ELF-1 (cell line): Measurements from ENCODE around the gene STXBP1.

Experiments
- DNase-seq: peaks from one replicate; pipeline ENCODE4 v3.0.0-alpha.2; 2016; ENCODE audit warnings: low read depth, low spot score

The STXBP1 gene

DNA sequence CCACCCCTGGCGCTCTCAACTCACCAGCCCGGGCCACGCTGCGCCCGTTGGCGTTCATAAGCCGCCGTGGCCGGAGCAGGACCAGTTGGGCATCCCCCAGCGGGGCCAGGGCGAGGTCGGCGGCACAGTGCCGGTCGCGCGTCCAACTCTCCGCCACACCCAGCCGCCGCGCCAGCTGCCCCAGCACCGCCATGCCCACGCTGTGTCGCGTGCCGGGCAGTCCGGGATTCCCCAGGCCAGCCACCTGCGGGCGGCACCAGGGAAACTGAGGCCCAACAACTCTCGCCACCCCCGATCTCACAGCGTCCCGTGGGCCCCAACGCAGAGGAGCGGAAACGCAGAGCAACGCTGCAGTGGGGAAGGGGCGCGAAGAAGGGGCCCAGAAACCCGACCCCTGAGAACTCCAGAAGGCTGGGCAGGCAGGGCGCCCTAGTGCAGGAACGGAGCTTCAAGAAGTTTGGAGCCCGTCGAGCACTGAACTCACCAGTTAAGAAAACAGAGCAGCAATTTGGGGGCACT is 102.9 kb downstream of the STXBP1 start:
- no peak for DNase-seq

DNA sequence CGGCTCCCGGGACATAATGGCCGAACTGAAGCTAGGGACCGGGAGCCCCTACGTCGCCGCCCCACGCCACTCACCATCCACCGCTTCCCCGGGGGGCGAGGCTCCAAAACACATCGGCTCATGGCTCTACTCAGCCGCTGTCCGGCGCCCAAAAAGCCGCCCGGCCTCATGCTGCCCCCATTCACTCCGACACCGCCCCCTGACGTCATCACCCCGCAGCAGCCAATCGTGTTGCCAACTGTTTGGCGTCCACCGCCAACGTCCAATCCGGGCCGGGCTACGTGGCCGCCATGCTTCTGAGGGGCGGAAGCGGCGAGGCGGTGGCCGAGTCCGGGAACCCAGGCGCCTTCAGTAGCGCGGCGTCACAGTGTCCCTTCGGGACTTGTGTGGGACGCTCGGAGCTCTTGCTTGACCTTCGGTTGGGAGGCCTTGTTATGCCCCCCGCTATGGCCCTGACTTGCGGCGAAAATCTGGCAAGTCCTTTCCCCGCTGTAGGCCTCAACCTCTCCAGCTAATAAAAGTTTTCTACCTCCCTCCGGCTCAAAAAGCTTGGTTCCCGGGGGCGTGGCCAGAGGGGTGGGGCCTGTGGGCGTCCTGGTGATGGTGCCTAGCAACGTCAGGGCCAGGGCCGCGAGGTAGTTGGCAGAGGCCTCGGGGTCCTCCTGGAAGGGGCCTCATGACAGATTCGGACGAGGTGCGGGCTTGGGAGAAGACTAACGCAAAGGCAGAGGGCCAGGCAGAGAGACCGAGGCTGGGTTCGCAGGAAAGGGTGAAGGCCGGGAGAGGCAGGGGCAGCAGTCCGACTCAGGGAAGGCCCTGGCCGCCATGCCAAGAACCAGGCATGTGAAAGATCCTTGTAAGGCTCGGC is 103.6 kb downstream of the STXBP1 start, which contains the start of the genes PTRH1 and TTC16:
Gene PTRH1, minus strand, starts transcription at position 194 of the 868 bp plus-strand sequence. Its CDS starts 24 bp downstream, at position 170.
Gene TTC16, plus strand, starts transcription at position 610 of the 868 bp plus-strand sequence. Its CDS starts 67 bp downstream, at position 677.
- peak; percentile 98 for DNase-seq

DNA sequence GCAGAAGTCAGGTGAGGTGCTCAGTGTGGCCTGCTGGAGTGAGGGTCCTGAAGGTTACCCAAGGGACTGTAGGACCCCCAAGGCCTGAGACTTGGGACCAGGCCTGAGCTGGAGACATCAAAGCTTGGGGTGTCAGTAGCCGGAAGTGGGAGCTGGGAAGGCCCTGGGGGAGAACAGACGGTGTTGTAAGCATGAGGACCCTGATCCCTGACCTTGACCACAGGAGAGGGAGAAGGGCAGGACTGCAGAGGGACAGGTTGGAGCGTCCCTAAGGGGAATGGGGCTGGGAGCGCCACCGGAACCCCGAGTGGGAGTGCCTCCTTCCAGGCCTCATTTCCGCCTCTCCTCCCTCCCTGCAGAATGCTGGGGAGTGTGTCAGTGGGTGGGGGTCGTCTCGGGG is 104.3 kb downstream of the STXBP1 start:
- no peak for DNase-seq

DNA sequence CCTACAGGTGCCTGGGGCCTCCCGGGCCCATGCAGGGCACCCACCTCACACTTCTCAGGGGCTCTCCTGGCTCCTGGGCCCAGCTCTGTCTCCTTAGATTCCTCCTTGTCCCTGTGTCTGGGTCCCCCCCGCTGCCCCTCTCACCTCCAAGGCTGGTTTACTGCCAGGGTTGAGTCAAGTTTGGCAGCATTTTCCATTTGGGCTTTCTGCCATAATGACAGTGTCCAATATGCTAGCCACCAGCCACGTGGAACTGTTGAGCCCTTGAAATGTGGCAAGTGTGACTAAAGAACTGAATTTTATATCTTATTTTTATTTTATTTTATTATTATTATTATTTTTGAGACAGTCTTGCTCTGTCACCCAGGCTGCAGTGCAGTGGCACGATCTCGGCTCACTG is 105.7 kb downstream of the STXBP1 start:
- DNase-seq: no peak

DNA sequence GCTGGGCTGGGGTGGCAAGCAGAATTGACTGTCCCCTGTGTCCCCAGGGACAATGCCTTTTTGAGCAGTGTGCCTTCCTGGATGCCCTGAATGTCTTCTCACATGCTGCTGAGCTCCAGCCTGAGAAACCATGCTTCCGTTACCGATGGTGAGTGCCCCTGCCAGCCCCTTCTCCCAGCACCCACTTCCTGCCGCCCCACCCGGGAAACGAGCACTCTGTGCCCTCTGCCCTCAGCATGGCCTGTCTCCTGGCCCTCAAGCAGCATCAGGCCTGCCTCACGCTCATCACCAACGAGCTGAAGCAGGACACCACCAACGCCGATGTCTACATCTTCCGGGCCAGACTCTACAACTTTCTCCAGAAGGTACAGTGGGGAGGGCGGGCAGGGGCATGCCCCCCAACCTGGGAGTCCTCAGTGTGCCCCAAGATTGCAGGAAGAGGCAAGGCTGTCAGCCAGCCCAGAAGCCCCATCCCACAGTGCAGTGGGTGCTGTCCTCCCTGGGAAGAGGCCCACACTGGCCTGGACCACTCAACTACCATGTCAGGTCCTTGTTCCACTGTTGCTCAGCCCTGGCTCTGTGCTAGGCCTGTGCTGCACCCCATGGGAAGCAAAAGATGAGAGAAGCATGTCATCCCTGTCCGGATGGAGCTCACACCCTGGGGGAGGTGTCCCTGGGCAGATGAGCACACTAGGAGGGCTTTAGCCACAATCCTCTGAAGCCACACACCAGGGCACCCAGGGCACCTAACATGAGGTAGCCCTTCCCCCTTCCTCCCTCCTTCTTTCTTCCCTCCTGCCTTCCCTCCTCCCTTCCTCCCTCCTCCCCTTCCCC is 108.2 kb downstream of the STXBP1 start:
- DNase-seq: no peak

DNA sequence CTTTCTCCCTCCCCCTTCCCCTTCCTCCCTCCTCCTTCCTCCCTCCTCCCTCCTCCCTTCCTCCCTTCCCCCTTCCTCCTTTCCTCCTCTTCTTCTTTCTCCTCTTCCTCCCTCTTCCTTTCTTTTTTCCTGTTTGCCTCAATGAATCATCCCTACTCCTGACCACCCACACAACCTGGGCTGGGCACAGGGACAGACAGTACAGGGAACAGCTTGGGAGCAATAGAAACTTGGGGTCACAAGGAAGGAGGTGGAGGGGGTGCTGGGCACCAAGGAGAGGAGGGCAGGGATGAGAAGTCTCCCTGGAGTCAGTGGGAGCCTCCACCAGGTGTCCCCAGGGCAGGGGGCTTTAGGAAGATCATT is 108.8 kb downstream of the STXBP1 start:
- DNase-seq: no peak

DNA sequence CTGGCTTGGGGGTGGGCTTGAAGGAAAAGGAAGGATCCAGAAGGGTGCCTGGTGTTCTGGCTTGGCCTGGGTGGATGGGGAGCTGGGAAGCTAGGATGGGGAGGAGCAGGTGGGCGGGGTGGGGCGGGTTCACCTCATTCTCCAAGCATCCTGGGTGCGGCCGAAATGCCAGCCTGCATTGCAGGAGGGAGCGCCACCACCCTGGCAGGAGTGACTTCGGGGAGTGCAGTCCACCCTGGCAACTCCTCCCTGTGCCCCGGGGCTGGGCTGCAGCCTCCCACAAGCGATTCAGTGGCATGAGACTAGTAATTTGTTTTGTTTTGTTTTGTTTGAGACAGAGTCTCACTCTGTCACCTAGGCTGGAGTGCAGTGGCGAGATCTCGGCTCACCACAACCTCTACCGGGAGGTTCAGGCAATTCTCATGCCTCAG is 109.3 kb downstream of the STXBP1 start:
- DNase-seq: no peak

DNA sequence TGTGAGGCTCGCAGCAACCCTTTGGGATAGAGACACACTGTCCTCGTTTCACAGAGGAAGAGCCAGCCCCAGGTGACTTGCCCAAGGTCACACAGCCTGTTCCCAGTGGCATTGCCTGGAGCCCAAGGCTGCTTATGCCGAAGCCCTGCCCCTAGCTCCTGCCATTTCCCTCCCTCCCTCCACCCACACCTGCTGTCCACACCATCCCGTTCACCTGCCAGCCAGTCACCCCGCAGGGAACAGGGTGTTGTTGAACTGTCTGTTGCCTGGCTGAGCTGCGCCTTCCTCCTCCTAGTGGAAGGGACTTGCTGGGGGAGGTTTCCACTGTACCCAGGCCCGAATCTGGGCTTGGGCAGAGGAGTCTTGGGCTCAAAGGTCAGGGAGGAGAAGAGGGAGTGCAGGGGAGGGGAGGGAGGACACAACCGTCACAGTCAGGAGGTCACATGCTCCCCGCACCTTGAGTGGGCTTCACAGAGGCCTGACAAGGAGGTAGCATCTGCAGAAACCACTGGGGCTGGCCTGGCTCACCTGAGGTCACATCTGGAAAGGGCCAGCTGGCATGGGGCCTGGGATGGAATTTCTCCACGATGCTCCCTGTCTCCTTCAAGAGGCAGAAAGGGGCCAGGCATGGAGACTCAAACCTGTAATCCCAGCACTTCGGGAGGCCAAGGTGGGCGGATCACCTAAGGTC is 110.1 kb downstream of the STXBP1 start:
- no peak for DNase-seq

DNA sequence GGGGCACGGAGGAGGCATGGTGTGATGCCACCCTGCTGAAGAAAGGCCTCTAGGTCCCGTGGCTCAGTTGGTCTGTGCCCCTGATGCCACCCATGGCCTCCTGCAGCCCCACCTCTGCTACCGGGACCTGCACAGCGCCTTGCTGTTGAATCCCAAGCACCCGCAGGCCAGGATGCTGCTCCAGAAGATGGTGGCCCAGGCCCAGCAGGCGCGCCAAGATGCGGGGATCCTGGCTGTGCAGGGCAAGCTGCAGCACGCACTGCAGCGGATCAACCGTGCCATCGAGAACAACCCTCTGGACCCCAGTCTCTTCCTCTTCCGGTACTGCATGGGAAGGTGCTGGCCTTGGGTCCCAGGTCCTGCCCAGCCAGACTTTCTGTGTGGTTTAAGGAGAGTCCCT is 110.9 kb downstream of the STXBP1 start:
- DNase-seq: no peak

DNA sequence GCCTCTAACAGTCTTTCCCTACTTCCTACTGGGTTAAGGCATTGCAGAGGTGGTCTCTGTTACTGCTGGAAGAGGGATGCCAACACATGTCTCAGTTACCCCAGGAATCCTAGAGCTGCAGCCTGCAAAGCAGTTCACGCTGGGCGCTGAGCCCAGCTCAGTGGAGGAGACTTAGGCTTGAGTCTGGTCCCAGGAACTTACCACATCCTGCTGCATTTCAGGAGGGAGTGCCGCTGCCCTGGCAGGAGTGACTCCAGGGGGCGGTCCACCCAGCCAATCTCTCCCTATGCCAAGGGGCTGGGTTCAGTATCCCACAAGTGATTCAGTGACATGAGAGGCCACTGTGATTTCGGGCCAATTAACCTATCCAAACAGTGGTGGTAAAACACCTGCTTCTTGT is 111.4 kb downstream of the STXBP1 start:
- no peak for DNase-seq

DNA sequence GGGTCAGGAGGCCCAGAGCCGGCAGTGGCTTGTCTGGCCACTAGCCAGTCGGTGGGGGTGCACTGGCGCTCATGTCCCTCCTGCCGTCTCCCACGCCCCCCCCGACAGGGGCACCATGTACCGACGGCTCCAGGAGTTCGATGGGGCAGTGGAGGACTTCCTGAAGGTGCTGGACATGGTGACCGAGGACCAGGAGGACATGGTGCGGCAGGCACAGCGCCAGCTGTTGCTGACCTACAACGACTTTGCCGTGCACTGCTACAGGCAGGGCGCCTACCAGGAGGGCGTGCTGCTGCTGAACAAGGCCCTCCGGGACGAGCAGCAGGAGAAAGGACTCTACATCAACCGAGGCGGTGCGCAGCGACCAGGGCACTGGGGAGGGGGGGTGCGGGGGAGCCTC is 111.9 kb downstream of the STXBP1 start:
- DNase-seq: no peak

DNA sequence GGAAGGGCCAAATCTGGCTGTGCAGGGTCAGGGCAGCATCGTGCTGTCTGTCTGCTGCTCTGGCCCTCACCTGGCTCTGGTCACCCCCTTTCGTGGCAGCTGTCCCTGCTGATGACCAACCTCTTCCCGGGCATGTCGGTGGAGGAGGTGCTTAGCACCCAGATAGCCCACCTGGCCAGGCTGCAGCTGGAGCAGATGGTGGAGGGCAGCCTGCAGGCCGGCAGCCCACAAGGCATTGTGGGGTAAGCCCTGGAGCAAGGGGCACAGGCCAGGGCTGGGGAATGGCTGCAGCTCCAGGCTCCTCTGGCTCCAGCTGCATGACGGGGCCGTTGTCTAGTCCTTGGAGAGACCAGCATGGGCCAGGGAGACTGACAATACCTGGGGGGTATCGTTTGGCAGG is 114.8 kb downstream of the STXBP1 start:
- no peak for DNase-seq

DNA sequence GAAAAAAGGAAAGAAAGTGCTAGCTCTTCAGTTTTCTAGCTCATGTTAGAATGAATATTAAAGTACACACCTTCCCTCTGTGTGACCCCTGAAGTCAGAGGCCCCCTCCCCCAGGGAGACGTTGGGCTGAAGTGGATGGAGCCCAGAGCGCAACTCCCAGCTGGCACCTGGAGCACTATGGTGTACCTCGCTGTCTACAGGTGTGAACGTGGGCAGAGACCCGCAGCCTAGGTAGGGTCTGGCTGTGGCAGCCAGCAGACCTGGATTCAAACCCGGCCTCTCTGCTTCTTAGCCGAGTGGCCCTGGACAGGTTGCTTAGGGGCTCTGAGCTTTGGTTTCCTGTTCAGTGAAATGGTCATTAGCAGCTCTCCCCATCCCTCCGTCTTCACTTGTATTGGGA is 116.7 kb downstream of the STXBP1 start:
- DNase-seq: no peak

DNA sequence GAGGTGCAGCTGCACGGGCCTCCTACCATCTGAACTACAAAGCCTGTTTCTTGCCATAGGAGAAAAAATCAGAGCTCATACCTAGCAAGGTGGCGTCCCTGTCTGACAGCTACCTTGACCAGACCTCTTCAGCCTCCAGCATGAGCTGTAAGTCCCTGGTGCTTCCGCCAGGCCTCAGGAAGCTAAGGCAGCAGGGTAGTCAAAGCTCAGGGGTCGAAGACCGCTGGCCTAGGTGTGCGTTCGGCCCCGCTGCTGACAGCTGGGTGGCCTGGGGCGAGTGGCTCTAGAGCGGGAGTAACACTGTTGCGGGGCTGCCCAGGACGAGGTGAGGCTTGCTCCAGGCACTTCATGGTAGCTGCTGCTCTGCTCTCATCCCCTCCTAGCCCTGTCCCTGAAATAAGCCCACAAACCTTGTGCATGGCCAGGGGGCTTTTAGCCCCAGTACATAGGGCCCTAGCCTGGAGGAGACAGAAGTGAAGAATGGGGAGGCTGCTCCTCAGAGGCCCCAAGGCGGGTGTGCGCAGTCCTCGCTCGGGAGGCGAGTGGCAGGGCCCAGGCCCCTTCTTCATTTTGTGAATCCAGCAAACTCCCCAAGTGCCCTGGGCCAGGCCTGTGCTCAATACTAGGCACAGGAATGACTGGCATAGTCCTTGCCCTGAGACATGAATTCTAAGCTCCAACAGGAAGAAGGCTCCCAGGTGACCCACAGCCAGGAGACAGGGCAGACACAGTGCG is 117.6 kb downstream of the STXBP1 start:
- DNase-seq: peak; percentile 29

DNA sequence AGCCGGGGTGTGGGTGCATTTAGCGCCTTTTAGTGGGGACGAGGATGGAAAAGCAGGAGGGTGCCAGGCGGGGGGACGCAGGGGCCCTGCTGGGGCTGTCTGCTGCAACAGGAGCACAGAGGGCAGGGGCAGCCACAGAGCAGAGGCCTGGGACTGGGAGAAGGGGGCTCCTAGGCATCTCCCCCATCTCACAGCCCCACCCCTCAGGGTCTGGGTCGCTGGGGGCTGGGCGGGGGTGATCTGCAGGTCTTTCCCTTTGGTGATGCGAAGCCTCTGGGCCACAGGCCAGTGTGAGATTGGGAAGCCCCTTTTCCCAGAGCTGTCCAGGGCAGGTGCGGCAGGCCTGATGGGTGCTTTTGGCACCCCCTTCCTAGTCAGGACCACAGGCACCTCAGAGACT is 118.2 kb downstream of the STXBP1 start:
- no peak for DNase-seq

DNA sequence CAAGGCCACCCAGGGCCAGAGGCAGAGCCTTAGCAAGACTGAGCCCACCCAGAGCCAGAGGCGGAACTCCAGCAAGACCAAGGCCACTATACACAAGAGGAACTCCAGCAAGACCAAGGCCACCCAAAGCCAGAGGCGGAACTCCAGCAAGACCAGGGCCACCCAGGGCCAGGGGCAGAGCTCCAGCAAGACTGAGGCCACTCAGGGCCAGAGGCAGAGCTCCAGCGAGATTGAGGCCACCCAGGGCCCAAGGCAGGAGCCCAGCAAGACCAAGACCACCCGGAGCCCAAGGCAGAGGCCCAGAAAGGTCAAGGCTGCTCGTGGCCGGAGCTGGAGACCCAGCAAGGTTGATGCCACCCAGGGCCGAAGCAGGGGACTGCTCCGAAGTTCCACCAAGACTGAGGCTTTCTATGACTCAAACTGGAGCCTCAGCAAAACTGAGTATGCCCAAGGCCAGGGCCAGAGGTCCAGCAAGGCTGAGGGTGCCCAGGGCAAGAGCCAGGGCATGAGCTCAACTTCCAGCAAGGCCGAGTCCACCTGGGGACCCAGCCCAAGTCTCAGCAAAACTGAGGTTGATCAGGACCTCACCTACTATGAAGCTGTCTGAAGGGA is 118.8 kb downstream of the STXBP1 start:
- no peak for DNase-seq

DNA sequence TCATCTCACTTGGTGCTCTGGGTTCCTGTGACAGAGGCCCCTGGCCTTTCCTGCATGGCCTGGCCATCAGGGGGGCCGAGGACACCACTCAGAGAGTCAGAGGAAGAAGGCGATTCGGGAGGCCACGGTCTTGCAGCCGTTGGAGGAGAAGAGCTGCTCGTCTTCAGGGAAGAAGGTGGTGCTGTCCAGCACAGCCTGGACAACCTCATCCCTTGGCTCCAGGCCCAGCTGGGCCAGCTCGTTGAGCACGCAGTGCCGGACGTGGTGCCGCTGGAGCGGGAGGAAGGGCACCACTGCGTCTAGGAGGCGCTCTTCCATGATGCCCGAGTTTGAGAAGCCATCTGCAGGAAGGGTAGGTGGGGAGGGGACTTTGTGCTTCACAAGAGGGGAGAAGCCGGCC is 119.9 kb downstream of the STXBP1 start:
- DNase-seq: no peak

DNA sequence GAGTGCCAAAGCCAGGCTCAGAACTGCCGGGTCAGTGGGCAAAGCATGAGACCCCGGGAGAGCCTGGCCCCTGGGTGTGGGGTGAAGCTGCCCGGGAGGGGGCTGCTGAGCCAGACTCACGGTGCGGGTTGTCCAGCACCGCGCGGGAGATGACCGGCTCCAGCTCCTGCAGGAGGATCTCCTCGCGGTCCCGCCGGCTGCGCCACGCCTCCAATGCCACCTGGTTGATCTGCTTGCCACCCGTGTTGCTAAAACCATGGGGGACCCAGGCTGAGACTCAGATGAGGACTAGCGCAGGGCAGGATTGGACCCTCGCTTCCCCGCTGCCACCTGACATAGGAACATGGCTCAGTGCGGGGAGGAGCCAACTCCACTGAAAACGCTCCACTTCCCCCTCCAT is 120.4 kb downstream of the STXBP1 start:
- no peak for DNase-seq

DNA sequence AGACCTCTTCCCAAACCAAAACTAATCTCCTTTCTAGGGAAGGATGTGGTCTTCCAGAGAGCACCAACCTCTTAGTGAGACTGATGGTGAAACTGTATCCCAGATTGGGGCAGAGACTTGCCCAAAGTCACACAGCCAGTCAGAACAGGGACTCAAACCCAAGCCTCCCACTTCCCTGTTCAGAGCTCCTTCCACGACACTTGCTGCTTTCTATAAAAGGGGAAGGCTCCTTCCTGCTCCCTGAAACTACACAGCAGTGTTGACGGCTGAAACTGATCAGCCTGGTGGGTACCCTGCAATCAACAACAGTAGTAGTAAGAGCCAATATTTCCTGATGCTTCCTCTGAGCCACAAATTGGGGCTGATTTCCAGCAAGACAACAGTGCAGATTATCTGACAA is 121.5 kb downstream of the STXBP1 start:
- no peak for DNase-seq

DNA sequence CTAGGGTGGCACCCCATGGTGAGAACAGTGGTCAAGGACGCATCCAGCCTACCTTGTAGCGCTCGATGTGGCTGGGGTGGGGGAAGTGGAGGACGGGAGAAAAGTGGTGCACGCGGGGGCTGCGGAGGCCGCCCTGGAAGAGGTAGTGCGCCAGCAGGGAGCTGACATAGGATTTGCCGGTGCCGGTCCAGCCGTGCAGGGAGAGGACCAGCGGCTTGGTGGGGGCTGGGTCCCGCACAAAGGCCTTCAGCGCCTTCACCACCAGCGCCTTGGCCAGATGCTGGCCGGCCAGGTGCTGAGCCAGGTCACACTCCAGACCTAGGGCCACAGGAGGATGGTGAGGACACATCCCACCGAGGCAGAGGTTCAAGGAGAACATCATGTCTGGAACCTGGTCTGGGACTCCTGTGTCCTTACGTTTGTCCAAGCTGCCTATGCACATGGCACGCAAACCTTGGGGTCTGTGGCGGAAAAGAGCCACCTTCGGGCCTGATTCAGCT is 122.2 kb downstream of the STXBP1 start:
- no peak for DNase-seq
